ENCODE measurements around the gene NLRP12.

NLRP12 gene

GRCh38 chr19:53795019-53795418 is 29.1 kb downstream of the NLRP12 start:
- CTCF ChIA-PET: interaction anchor here (0.6 to 4.1 kb wide), 9 partner anchors 23 to 604 kb away, joined by 3 to 42 read pairs (median 3); no protein-coding TSS in a partner anchor

GRCh38 chr19:53792721-53793433 is 31.2 kb downstream of the NLRP12 start:
- H3K36me3 ChIP-seq (ENCODE audit: control insufficient read depth in 2 of 2, insufficient read depth in 1 of 2, low read length in 2 of 2): no peaks in the 10 kb centered on the region
- no peaks in the 10 kb centered on the region for H3K4me1 ChIP-seq (ENCODE audit: control insufficient read depth, insufficient read depth, low read length)
- POLR2A ChIA-PET: interaction anchor here (0.6 to 1.1 kb wide), 4 partner anchors 16 to 344 kb away, joined by 3 to 5 read pairs (median 4); partner anchors contain the start of genes PRPF31 and TFPT
- no peak overlapping the region for H3K27ac ChIP-seq (ENCODE audit: extremely low read depth, low read depth, low read length)
- CTCF ChIA-PET: interaction anchor here (0.5 to 4.1 kb wide), 76 partner anchors 8 to 1608 kb away, joined by 3 to 51 read pairs (median 4); partner anchors contain the start of genes DPRX, NLRP12 and VN1R4
- no peaks in the 10 kb centered on the region for H3K9me3 ChIP-seq (ENCODE audit: control insufficient read depth, insufficient read depth, low read depth, low read length)
- no peak overlapping the region for H3K4me3 ChIP-seq (ENCODE audit: low read depth, low read length)
- TF ChIP-seq ZBTB10 (tag by site-specific recombination; IDR thresholded peaks at IDR 0.05): peak; percentile 41; the same call in 1 of the 2 replicates
- TF ChIP-seq ZBTB17 (tag by site-specific recombination; IDR thresholded peaks at IDR 0.05): peak; percentile 66
- no peak for TF ChIP-seq RBAK (tag by site-specific recombination; IDR thresholded peaks at IDR 0.05)
- TF ChIP-seq ZNF654 (tag by site-specific recombination; IDR thresholded peaks at IDR 0.05; ENCODE audit: low read depth): peak; percentile 88
- TF ChIP-seq GLI4 (tag by site-specific recombination; IDR thresholded peaks at IDR 0.05): no peak
- TF ChIP-seq ATF2 (tag by site-specific recombination; IDR thresholded peaks at IDR 0.05; ENCODE audit: low read depth): 0 out of 2 replicates have a peak, but pooled peaks have one; percentile 19
- TF ChIP-seq ZNF146 (tag by site-specific recombination; IDR thresholded peaks at IDR 0.05): no peak
- no peak for TF ChIP-seq ZNF701 (tag by site-specific recombination; IDR thresholded peaks at IDR 0.05)
- TF ChIP-seq ZNF660 (tag by site-specific recombination; IDR thresholded peaks at IDR 0.05): peak; percentile 82
- peak; percentile 33; the same call in 1 of the 2 replicates for TF ChIP-seq PRDM10 (tag by site-specific recombination; IDR thresholded peaks at IDR 0.05)
- peak; percentile 66; the same call in 1 of the 2 replicates for TF ChIP-seq TRIM28 (IDR thresholded peaks at IDR 0.05; ENCODE audit: borderline replicate concordance, low read length)
- TF ChIP-seq CTCF (tag by site-specific recombination; IDR thresholded peaks at IDR 0.05): peak; percentile 83
- peak; percentile 23; the same call in 1 of the 2 replicates for TF ChIP-seq ZBTB8A (tag by site-specific recombination; IDR thresholded peaks at IDR 0.05)

More at GRCh38 chr19:53795019-53795418, 29.1 kb downstream of the NLRP12 start:
- H3K27ac ChIP-seq (ENCODE audit: extremely low read depth, low read depth, low read length): no peak overlapping the region
- POLR2A ChIA-PET: no interaction called here
- no peaks in the 10 kb centered on the region for H3K36me3 ChIP-seq (ENCODE audit: control insufficient read depth in 2 of 2, insufficient read depth in 1 of 2, low read length in 2 of 2)
- H3K4me1 ChIP-seq (ENCODE audit: control insufficient read depth, insufficient read depth, low read length): no peaks in the 10 kb centered on the region
- H3K4me3 ChIP-seq (ENCODE audit: low read depth, low read length): no peak overlapping the region
- TF ChIP-seq ZNF138 (tag by site-specific recombination; IDR thresholded peaks at IDR 0.05; ENCODE audit: borderline replicate concordance): no peak
- TF ChIP-seq ZNF501 (tag by site-specific recombination; IDR thresholded peaks at IDR 0.05): no peak
- no peak for TF ChIP-seq ZNF37A (tag by site-specific recombination; IDR thresholded peaks at IDR 0.05)
- no peak for TF ChIP-seq PRDM1 (tag by site-specific recombination; IDR thresholded peaks at IDR 0.05)
- TF ChIP-seq ZNF747 (tag by site-specific recombination; IDR thresholded peaks at IDR 0.05): no peak
- no peak for TF ChIP-seq ZNF174 (tag by site-specific recombination; IDR thresholded peaks at IDR 0.05)
- TF ChIP-seq ZNF48 (tag by site-specific recombination; IDR thresholded peaks at IDR 0.05): no peak
- no peak for TF ChIP-seq ZNF114 (tag by site-specific recombination; IDR thresholded peaks at IDR 0.05)
- no peak for TF ChIP-seq ZBTB17 (tag by site-specific recombination; IDR thresholded peaks at IDR 0.05)
- TF ChIP-seq HOXC10 (CRISPR knock-in tag; IDR thresholded peaks at IDR 0.05): no peak
- TF ChIP-seq ZNF184 (tag by site-specific recombination; IDR thresholded peaks at IDR 0.05): no peak
- no peak for TF ChIP-seq ZNF112 (tag by site-specific recombination; IDR thresholded peaks at IDR 0.05)
- no peak for TF ChIP-seq ZNF221 (tag by site-specific recombination; IDR thresholded peaks at IDR 0.05; ENCODE audit: borderline replicate concordance)
- TF ChIP-seq ZNF701 (tag by site-specific recombination; IDR thresholded peaks at IDR 0.05): no peak
- TF ChIP-seq PRDM6 (tag by site-specific recombination; IDR thresholded peaks at IDR 0.05): no peak
- no peaks in the 10 kb centered on the region for H3K9me3 ChIP-seq (ENCODE audit: control insufficient read depth, insufficient read depth, low read depth, low read length)
